Left lung (tissue), 10 donors: ENCODE measurements around the gene ENDOG. TPM values are rescaled to one million over a fixed set of nuclear protein-coding genes. Genes with fewer than 3 reads are reported as not detected.

ENCODE experiments used
- ATAC-seq: fragments of 200-7000 bp; cut with Tn5 transposase; one replicate; pipeline ENCODE4 v1.9.1; 2020; ENCODE audit warnings: moderate library complexity
- DNase-seq, 4 donors: peaks; one replicate each; pipeline ENCODE4 v3.0.0-alpha.2; 2013 to 2020
- H3K27ac ChIP-seq, 2 donors: fragments of 200-600 bp; sonication (generic) in 1 of 2; one replicate each; pipeline versions ENCODE4 v1.5.0 to v1.8.0; 2020 to 2021
- H3K27me3 ChIP-seq, 2 donors: fragments of 200-600 bp; sonication (generic) in 1 of 2; one replicate each; pipeline versions ENCODE4 v1.5.0 to v1.8.0; 2020 to 2021
- H3K36me3 ChIP-seq, 2 donors: fragments of 200-600 bp; sonication (generic) in 1 of 2; one replicate each; pipeline versions ENCODE4 v1.5.0 to v1.8.0; 2020 to 2021
- H3K4me1 ChIP-seq, 2 donors: fragments of 200-600 bp; one replicate each; pipeline ENCODE4 v1.8.0; 2021
- H3K4me3 ChIP-seq, 2 donors: fragments of 200-600 bp; sonication (generic) in 1 of 2; one replicate each; pipeline versions ENCODE4 v1.5.0 to v1.8.0; 2020 to 2021; ENCODE audit warnings: mild to moderate bottlenecking in 1 of 2
- H3K9me3 ChIP-seq, 2 donors: fragments of 200-600 bp; sonication (generic) in 1 of 2; one replicate each; pipeline versions ENCODE4 v1.5.0 to v1.8.0; 2020 to 2021
- CTCF ChIP-seq, 2 donors: fragments of 200-600 bp; sonication (generic) in 1 of 2; IDR thresholded peaks; one replicate each; pipeline versions ENCODE4 v1.5.0 to v1.8.0; 2021; ENCODE audit warnings: antibody characterized with exemption in 2 of 2
- intact Hi-C, 2 donors: fragments of 100-400 bp; cut with DNase I; formaldehyde crosslinking; loops; one replicate each; pipeline versions ENCODE4 v1.11.2 to v1.14.2; 2022
- polyA plus RNA-seq, 6 donors: library from polyadenylated mRNA; unstranded; fragments of 120-200 nt; gene quantifications; one replicate each; pipeline ENCODE4 v1.2.1, GENCODE V29; 2013; ENCODE audit not compliant: insufficient read length in 6 of 6
- total RNA-seq, 2 donors: library from RNA; stranded (reverse); fragmentation: NEBNext Ultra II Directional; extraction: Animal tissue kit (Norgen Biotek cat#: 25700); gene quantifications; one replicate each; pipeline ENCODE4 v1.2.1, GENCODE V29; 2021
- donor health status: DM: no; HTN: yes; CAD: no.
- donor health status: DM: no; HTN: no; CAD: no.

Gene ENDOG
- total and polyA plus RNA-seq, 8 donors, result 2.4 to 24.7 (median 6.7) TPM

- TF ChIP-seq CTCF (IDR thresholded peaks at IDR 0.05), result no peak
- ATAC-seq, result no peak
- H3K27me3 ChIP-seq, result no peaks in the 10 kb centered on the region
- H3K36me3 ChIP-seq, result peaks cover 0 to 42% of the 10 kb centered on the region in 2 donors
- peak in 1 of 4 donors; percentile 45 for DNase-seq
- H3K27ac ChIP-seq, result peak overlapping the region in 1 of 2 donors; percentile 78
- no peaks in the 10 kb centered on the region for H3K9me3 ChIP-seq
- peaks cover 7 to 21% of the 10 kb centered on the region in 2 donors for H3K4me1 ChIP-seq
- peak overlapping the region; percentile 96 to 100 for H3K4me3 ChIP-seq
- intact Hi-C loops, result no loop called here
Observed at GRCh38 chr9:128828719-128829452, 10.6 kb downstream of the ENDOG start.

DNA sequence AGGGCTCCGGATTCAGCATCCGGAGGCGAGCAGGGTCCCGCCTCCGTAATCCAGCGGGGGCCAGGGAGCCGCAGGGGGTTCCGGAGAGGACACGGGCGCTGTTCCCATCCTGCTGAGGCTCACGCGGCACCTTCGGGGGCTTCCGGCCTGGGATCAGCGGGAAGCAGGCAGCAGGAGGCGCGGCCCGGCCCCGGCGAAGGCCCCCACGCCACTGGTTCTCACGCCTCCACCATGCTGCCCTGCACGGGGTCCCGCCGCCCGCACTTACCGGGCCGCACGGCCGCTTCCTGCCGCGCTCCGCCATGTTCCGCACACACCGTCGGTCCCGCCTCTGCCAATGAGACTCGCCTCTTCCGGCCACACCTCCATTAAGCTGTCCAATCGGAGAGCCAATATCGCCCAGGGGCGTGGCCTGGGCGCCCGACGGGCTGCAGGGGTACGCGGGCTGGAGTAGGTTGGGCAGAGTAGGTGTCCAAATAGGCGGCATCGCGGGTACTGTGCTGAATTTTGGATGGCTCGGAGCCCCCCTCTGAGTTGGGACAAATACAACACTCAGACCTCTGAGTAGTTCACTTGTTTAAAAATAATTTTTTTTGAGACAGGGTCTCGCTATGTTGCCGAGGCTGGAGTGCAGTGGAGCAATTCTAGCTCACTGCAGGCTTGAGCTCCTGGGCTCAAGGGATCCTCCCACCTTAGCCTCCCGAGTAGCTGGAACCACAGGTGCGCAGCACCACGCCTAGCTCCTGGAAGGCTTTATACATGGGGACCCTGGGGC, 11.4 kb downstream of the ENDOG start, which contains the start of gene SPOUT1:
Gene SPOUT1, minus strand, starts transcription at position 318 of the 775 bp plus-strand sequence. Its CDS starts 14 bp downstream, at position 304.
- intact Hi-C loops, result no loop called here
- Histone ChIP-seq H3K36me3 (peaks cover 0 to 35% of the 10 kb centered on the region in 2 donors), H3K27ac (peak within 1 kb of the TSS in 1 of 2 donors; percentile 78), H3K4me1 (peaks cover 7 to 21% of the 10 kb centered on the region in 2 donors), H3K4me3 (peak within 1 kb of the TSS; percentile 96 to 100), H3K27me3 (no peaks in the 10 kb centered on the region), H3K9me3 (no peaks in the 10 kb centered on the region)
- DNase-seq, result peak; percentile 86 to 96 (median 94)
- peak; percentile 100 for ATAC-seq
- no peak for TF ChIP-seq CTCF (IDR thresholded peaks at IDR 0.05)

GRCh38 chr9:128833696-128834095, 15.4 kb downstream of the ENDOG start:
- intact Hi-C loops, result no loop called here
- H3K36me3 ChIP-seq, result peaks cover 0 to 7% of the 10 kb centered on the region in 2 donors
- TF ChIP-seq CTCF (IDR thresholded peaks at IDR 0.05), result no peak
- no peaks in the 10 kb centered on the region for H3K9me3 ChIP-seq
- H3K4me1 ChIP-seq, result peaks cover 4 to 12% of the 10 kb centered on the region in 2 donors
- no peak for ATAC-seq
- no peak overlapping the region for H3K4me3 ChIP-seq
- DNase-seq, result peak in 1 of 4 donors; percentile 34
- H3K27ac ChIP-seq, result no peak overlapping the region
- H3K27me3 ChIP-seq, result no peaks in the 10 kb centered on the region

GRCh38 chr9:128835246-128836210, 17.2 kb downstream of the ENDOG start:
- intact Hi-C loops, result no loop called here
- peak in 1 of 4 donors; percentile 65 for DNase-seq
- no peaks in the 10 kb centered on the region for H3K27me3 ChIP-seq
- no peaks in the 10 kb centered on the region for H3K4me1 ChIP-seq
- H3K27ac ChIP-seq, result no peak overlapping the region
- H3K4me3 ChIP-seq, result no peak overlapping the region
- H3K9me3 ChIP-seq, result no peaks in the 10 kb centered on the region
- peaks cover 0 to 7% of the 10 kb centered on the region in 2 donors for H3K36me3 ChIP-seq
- no peak for TF ChIP-seq CTCF (IDR thresholded peaks at IDR 0.05)
- no peak for ATAC-seq
